Dendritic cell treated with granulocyte-macrophage colony-stimulating factor and Interleukin-4, amounts not matched to agents 40 ng/mL and 50 ng/mL, for 4 days (primary cell): ENCODE results near the gene UROC1.

ENCODE experiments used
- H3K27ac Mint-ChIP-seq: one replicate; pipeline ENCODE4 v1.8.0; 2022; ENCODE audit warnings: mild to moderate bottlenecking, mixed read lengths
- H3K27me3 Mint-ChIP-seq: one replicate; pipeline ENCODE4 v1.8.0; 2022; ENCODE audit warnings: mild to moderate bottlenecking, mixed read lengths
- H3K36me3 Mint-ChIP-seq: one replicate; pipeline ENCODE4 v1.8.0; 2022; ENCODE audit warnings: low read depth, mixed read lengths
- H3K4me1 Mint-ChIP-seq: one replicate; pipeline ENCODE4 v1.8.0; 2022; ENCODE audit warnings: low read depth, mixed read lengths
- H3K4me3 Mint-ChIP-seq: one replicate; pipeline ENCODE4 v1.8.0; 2022; ENCODE audit warnings: mild to moderate bottlenecking, moderate library complexity, mixed read lengths
- H3K9me3 Mint-ChIP-seq: one replicate; pipeline ENCODE4 v1.8.0; 2022; ENCODE audit warnings: mixed read lengths
- intact Hi-C: fragments of 100-400 bp; cut with micrococcal nuclease; formaldehyde crosslinking; loops from one replicate; pipeline ENCODE4 v1.15.0; 2022

UROC1 gene

DNA sequence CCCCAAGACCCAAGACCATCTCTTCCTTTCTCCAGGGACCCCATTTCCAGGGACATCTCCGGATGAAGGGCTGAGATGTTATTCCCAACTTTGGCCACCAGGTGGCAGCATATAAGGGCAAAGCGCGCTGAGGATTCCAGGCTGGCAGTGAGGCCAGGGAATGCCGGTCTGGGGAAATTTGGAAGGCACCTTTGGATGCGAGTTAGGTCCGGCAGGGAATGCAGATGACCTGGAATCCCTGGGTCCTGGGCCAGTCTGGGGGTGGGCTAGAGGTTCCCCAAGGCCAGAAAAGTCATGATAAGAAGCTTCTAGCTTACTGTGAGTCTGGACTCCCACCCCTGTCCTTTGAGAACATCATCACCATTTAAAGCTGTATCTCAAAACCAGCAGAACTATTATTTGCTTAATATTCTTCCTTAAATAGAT, 4.8 kb upstream of the UROC1 start:
- peaks cover 27% of the 10 kb centered on the region for H3K36me3 Mint-ChIP-seq
- H3K27ac Mint-ChIP-seq: peak overlapping the region; percentile 0
- intact Hi-C loops: loop anchor here (5.0 to 10.0 kb wide), 4 partner anchors 95 to 1022 kb away; partner anchors contain the start of gene TXNRD3
- no peak overlapping the region for H3K4me3 Mint-ChIP-seq
- H3K4me1 Mint-ChIP-seq: peaks cover 50% of the 10 kb centered on the region
- H3K27me3 Mint-ChIP-seq: peaks cover 3% of the 10 kb centered on the region
- H3K9me3 Mint-ChIP-seq: no peaks in the 10 kb centered on the region

DNA sequence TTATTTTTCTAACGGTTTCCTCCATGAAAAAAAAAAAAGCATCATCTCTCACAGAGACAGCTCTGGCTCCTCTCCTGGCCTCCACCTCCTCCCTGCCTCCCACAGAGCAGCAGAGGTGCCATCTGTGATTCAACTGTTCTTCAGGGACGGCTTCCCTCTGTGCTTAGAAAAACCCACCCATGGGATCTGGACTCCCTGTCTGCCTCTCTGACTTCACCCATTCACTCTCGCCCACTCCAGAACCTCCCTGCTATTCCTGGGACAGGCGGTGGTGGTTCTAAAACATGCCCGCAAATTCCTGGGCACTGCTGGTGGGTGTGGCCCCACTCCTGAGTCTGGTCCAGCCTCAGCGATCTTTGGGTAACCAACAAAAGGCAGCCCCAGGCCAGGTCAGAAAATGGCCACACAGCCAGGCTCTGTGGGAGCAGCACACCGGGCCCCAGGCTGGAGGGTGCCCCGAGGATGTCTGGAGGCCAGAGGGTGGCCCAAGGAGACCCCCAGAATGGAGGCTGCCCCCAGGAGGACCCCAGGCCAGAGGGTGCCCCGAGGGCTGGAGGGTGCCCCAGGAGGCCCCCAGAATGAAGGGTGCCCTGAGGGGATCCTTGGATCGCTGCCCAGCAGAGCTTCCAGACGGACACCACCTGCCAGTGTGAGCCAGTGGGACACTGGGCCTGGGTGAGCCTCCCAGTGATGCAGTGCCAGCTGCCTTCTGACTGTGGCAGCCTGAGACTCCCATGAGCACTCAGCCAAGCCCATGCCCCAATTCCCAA, 3.7 kb upstream of the UROC1 start:
- peaks cover 47% of the 10 kb centered on the region for H3K4me1 Mint-ChIP-seq
- no peaks in the 10 kb centered on the region for H3K9me3 Mint-ChIP-seq
- H3K36me3 Mint-ChIP-seq: peaks cover 21% of the 10 kb centered on the region
- no peak overlapping the region for H3K27ac Mint-ChIP-seq
- H3K27me3 Mint-ChIP-seq: peaks cover 3% of the 10 kb centered on the region
- intact Hi-C loops: loop anchor here (5.0 to 10.0 kb wide), 4 partner anchors 96 to 1023 kb away; partner anchors contain the start of gene TXNRD3
- no peak overlapping the region for H3K4me3 Mint-ChIP-seq

DNA sequence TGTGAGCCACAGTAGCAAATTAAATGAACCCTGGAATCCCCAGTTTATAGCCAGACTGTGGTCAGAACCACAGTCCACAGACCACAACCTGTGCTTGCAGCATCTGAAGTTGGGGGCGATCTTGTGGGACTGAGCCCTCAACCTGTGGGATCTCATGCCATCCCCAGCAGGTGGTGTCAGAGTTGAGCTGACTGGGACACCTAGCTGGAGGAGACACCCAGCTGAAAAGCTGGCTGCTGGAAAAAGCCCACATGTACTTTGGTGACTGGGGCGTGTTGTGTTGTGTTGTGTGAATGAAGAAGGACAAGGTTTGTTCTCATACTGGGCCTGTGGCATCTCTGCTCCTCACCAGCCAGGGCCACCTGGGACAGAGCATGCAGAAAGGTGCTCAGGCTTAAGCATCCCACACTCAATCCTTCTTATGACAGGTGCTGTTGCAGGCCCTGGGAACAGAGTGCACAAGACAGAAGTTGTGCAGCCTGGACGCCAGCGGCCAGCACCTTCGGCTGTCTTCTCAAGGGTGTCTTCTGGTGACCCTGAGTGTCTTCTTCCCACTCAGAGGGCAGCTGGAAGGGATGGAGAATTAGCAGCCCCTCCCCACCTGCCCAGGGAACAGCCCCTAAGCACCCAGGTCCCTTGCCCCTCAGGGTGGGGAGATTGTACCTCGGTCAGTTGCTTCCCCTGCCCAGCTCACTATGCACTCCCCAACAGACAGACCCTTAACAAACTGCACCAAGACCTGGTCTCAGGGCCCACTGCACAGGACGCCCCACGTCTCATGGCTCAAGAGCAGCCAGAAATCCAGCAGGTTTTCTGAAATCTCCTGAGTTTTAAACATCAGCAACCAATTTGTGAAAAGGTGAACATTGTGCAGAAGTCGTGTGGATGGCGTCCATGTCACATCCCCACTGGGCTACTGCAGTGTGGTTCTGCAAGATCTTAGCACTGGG, 2.2 kb upstream of the UROC1 start:
- Mint-ChIP-seq H3K9me3 (no peaks in the 10 kb centered on the region), H3K27ac (no peak overlapping the region), H3K36me3 (peaks cover 6% of the 10 kb centered on the region), H3K27me3 (peaks cover 3% of the 10 kb centered on the region), H3K4me1 (peaks cover 32% of the 10 kb centered on the region), H3K4me3 (no peak overlapping the region)
- intact Hi-C loops: loop anchor here (5.0 to 10.0 kb wide), 4 partner anchors 98 to 1025 kb away; partner anchors contain the start of gene TXNRD3

DNA sequence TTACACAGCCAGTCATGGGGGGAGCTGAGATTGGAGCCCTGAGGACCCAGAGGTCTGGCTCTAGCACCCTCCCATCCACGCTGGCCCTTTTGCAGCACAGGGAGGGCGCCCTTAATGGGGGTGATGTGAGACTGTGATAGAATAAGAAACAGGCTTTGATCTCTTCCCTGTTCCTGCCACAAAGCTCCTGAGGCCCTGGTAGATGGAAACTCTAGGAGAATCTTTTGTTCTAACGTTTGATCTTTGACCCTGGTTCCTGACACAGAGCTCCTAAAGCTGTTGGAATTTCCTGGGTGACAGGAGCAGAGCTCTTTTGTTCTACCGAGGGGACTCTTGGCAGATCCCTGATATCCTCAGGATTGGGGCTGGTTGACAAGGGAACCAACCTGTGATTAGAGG, 1.2 kb upstream of the UROC1 start:
- no peaks in the 10 kb centered on the region for H3K9me3 Mint-ChIP-seq
- H3K36me3 Mint-ChIP-seq: no peaks in the 10 kb centered on the region
- H3K27ac Mint-ChIP-seq: no peak overlapping the region
- intact Hi-C loops: no loop called here
- H3K27me3 Mint-ChIP-seq: peaks cover 3% of the 10 kb centered on the region
- H3K4me3 Mint-ChIP-seq: no peak overlapping the region
- peaks cover 29% of the 10 kb centered on the region for H3K4me1 Mint-ChIP-seq

DNA sequence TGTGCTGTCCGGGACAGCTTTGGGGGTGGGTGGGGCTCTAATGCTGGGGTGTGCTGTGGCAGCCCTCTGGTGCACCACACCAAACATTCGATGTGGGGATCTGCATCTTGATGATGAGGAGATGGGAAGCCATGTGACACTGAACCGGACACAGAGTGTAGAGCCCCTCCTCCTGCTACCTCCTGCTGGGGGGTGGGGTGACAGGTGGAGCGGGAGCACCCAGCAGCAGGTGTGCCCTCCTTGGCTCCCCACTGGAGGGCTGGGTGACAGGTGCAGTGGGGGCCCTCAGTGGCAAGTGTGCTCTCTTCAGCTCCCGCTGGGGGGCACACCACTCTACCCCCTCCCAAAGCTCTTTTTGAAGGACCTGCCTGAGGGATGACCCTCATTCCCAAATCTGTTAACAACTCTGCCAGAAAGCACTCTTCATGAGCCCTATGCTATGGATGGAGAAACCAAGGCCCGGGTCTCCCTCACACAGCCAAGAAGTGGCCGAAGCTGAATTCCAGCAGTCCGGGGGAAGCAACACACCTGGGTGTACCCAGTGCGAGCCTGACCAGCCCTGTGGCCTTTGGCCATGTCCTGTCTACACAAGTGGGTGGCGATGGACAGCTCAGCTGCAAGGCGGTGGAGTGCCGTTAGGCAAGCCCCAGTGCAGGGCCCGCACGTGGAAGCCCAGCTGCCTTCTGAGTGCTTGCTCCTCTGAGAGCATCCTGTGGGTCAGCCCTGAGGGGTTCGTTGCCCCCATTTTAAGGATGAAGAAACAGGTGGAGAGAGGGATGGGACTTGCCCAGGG, 609 bp upstream of the UROC1 start:
- intact Hi-C loops: no loop called here

DNA sequence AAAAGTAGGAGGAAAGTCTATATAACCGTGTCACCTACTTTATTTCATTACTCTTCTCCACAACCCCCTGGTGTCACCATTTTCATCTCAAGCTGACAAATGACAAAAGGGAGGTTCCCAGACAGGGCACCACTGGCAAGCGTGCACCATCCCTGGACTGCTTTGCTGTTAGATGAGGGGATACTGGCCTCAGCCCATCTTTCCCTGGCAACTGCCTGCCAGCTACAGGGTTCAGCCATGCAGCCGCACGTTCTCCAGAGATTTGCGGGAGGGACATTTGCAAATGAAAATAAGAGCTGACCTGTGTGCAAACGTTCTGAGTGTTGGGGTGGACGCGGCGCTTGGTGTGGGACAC, 660 bp downstream of the UROC1 start:
- Mint-ChIP-seq H3K27me3 (peaks cover 3% of the 10 kb centered on the region), H3K36me3 (no peaks in the 10 kb centered on the region), H3K4me3 (no peak overlapping the region), H3K4me1 (peaks cover 13% of the 10 kb centered on the region), H3K27ac (peak overlapping the region; percentile 39), H3K9me3 (no peaks in the 10 kb centered on the region)
- intact Hi-C loops: no loop called here

More for the DNA sequence above, 609 bp upstream of the UROC1 start:
- Mint-ChIP-seq H3K9me3 (no peaks in the 10 kb centered on the region), H3K4me3 (no peak overlapping the region), H3K4me1 (peaks cover 23% of the 10 kb centered on the region), H3K27ac (no peak overlapping the region), H3K27me3 (peaks cover 3% of the 10 kb centered on the region), H3K36me3 (no peaks in the 10 kb centered on the region)

DNA sequence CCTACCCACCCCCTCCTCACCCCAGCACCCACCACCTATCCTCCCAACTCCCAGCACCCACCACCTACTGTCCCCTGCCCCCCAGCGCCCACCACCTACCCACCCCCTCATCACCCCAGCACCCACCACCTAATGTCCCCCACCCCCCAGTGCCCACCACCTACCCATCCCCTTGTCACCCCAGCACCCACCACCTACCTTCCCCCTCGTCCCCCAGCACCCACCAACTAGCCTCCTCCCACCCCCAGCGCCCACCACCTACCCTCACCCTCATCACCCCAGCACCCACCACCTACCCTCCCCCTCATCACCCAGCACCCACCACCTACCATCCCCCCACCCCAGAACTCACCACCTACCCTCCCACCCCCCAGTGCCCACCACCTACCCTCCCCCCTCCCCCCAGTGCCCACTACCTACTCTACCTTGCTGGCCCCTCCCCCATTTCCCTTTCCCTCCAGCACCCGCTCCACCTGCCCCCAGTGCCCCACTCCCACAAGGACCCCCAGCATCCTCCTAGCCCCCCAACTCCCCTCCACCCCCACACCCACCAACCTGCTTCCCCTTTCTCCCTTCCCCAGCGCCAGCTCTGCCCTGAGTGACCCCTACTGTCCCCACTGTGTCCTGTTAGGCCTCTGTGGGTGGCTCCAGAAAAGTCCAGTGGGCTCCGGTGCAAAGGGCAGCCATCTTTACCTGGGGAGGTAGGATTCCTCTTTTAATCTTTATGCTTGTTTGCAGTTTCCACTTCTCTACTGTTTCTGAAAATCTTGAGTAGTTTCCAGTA, 1.2 kb downstream of the UROC1 start:
- intact Hi-C loops: no loop called here
- Mint-ChIP-seq H3K27ac (peak overlapping the region; percentile 39), H3K36me3 (no peaks in the 10 kb centered on the region), H3K27me3 (peaks cover 3% of the 10 kb centered on the region), H3K4me3 (no peak overlapping the region), H3K9me3 (no peaks in the 10 kb centered on the region), H3K4me1 (peaks cover 11% of the 10 kb centered on the region)

DNA sequence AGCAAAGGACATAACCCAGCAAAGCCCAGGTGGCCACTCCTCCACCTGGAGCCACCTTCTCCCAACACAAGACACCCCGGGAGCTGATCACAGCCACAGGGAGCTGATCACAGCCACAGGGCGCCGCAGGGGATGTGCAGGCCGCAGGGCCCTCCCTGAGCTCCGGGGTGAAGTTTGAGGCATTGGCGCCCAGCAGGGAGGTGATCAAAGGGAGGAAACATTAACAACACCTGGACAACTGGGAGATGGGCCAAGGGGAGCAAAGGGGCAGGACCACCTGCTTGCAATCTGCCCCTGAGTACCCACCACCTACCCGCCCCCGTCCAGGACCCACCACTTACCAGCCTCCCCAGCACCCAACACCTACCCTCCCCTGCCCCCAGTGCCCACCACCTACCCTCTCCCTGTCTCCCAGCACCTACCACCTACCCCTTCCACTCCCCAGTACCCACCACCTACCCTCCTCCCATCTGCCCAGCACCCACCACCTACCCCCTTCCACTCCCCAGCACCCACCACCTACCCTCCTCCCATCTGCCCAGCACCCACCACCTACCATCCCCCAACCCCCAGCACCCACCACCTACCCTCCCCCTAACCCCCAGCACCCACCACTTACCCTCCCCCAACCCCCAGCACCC, 2.4 kb downstream of the UROC1 start:
- no peak overlapping the region for H3K4me3 Mint-ChIP-seq
- no peaks in the 10 kb centered on the region for H3K9me3 Mint-ChIP-seq
- intact Hi-C loops: no loop called here
- no peak overlapping the region for H3K27ac Mint-ChIP-seq
- peaks cover 11% of the 10 kb centered on the region for H3K4me1 Mint-ChIP-seq
- peaks cover 3% of the 10 kb centered on the region for H3K27me3 Mint-ChIP-seq
- H3K36me3 Mint-ChIP-seq: no peaks in the 10 kb centered on the region

DNA sequence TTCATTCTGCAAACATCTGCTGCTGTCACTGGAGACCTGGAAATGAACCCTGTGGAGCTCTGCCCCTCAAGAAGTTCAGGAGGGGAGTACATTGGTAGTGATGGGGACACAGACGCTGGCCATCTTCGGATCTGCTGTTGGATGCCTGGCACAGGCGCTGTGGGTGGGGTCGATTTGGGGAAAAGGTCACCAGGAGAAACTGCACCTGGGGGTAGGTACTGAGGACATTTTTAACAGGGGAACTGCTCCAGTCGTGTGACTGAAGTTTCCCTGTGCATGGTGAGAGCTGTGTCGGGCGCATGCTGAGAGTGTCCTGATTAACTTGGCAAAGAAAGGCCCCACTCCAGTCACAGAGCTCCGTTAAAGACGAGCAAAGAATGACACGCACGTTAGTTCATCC, 3.4 kb downstream of the UROC1 start:
- Mint-ChIP-seq H3K4me1 (peaks cover 11% of the 10 kb centered on the region), H3K9me3 (no peaks in the 10 kb centered on the region), H3K36me3 (no peaks in the 10 kb centered on the region), H3K27ac (no peak overlapping the region), H3K27me3 (peaks cover 3% of the 10 kb centered on the region), H3K4me3 (no peak overlapping the region)
- intact Hi-C loops: no loop called here

DNA sequence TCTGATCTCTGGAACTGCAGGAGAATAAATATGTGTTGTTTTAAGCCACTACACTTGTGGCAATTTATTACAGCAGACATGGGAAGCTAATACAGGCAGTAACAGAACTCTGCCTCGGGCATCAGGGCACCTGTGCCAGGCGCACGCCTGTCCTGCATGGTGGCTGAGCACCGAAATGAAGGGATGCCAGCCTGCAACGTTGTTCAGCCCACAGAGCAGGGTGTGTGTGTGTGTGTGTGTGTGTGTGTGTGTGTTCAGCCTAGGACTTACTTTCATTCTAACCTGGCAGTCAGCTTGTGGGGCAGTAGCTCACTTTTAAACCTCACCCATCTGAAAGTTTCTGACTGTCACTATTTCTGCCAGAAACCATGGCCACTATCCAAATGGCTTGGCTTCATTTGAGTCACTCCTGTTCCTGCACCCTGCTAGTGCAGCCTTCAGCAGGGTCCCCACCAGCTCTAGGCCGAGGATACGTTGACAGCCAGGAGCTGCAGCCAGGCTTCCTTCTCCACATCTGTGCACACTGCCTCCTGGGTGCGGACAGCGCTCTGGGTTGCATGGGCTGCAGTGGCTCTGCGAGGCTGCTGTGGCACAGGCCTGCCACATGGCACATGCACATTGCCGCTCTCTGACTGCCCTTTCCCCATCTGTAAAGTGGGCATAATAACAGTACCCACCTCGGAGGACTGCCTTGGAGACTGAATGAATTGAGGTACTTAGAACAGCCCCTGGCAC, 4.5 kb downstream of the UROC1 start:
- no peaks in the 10 kb centered on the region for H3K27me3 Mint-ChIP-seq
- peaks cover 10% of the 10 kb centered on the region for H3K4me1 Mint-ChIP-seq
- H3K4me3 Mint-ChIP-seq: no peak overlapping the region
- intact Hi-C loops: no loop called here
- H3K9me3 Mint-ChIP-seq: no peaks in the 10 kb centered on the region
- no peaks in the 10 kb centered on the region for H3K36me3 Mint-ChIP-seq
- no peak overlapping the region for H3K27ac Mint-ChIP-seq

DNA sequence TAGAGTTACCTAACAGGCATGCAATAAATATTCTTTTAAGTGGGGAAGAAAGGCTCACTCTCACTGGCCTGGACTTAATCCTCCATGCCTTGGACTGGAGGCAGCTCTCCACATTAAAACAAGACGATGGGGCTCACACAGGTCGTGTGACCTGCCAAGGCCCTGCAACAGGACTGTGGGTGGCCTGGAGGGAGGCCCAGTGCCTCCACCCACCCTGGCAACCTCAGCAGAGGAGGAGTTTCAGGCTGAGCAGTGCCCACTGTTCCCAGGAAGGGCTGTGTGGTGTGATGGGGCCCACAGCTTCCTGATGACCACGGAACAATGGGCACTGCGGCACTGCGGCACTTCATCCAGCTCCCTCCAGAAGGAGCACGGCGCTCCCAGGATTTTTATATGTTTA, 5.5 kb downstream of the UROC1 start:
- Mint-ChIP-seq H3K27me3 (no peaks in the 10 kb centered on the region), H3K27ac (no peak overlapping the region), H3K36me3 (no peaks in the 10 kb centered on the region), H3K9me3 (no peaks in the 10 kb centered on the region), H3K4me1 (peaks cover 5% of the 10 kb centered on the region), H3K4me3 (no peak overlapping the region)
- intact Hi-C loops: no loop called here

DNA sequence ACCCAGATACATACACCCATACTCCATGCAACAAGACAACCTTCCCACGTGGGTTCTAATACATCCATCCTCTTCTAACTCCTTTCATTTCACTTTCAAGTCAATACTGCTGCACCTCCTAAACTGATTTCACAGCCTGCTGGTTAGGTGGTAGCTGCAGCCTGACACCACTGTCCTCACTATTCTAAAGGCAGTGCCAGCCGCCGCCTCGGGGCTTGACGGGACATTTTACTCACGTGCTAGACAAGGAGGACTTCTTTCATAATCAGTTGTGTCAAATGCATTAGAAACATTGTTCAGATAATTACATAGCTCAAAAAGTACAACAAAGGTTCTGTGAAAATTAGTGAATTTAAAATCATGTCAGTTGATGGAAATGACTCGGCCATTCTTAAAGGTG, 6.3 kb downstream of the UROC1 start:
- Mint-ChIP-seq H3K27me3 (no peaks in the 10 kb centered on the region), H3K4me1 (no peaks in the 10 kb centered on the region), H3K9me3 (no peaks in the 10 kb centered on the region), H3K4me3 (no peak overlapping the region), H3K27ac (no peak overlapping the region), H3K36me3 (no peaks in the 10 kb centered on the region)
- intact Hi-C loops: no loop called here
